Left hindlimb (tissue), 1 donor: Measurements from ENCODE around the gene PBX4.
"Not testable (repeated sequence)": the region's sequence is repeated elsewhere in the genome, so short reads cannot be mapped to it uniquely, and the experiment has no call there.

Experiments
- DNase-seq: peaks from one replicate; pipeline ENCODE4 v3.0.0-alpha.2; 2018

The PBX4 gene

DNA sequence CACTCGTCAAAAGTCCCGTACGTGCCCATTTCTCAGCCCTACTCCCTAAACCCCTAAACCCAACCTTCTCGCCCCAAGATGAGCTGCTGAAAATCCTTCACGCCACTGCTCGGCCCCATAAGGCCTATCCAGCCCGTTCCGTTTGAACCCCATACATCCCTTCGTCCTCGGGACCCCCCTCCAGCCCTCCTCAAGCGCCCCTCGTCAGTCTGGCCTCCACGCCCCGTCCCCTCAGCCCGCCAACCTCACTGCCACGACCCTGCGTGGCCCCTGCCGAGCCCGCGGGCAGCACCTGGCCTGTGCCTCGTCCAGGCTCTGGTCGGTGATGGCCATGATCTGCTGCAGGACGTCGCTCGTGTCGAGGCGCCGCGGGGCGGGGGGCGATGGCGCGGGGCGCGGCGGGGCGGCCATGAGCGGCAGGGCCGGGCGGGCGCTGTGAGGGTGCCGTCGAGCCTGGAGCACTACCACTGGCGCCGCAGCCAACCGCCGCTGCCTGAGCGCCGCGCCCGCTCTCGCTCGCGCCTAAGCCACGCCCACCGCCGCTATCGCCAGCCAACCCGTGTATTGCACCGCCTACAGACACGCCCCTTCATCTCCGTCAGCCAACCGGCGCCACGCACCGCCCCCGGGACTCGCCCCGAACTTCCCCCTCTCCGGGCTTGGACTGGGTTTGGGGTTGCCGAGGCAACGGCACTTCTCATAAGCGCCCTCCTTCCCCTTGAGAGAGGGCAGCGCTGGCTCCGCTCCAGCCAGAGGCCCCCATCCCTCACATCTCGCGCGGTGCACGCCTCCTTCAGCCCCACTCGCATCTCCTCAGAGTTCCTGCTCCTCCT lies at the start of gene PBX4:
PBX4 (minus strand) TSS at position 469 of the 833 bp plus-strand sequence; CDS start at position 411, 58 bp downstream.
- peak; percentile 97 for DNase-seq

- not testable (repeated sequence) for DNase-seq
These were observed 47.0 kb upstream of the PBX4 start for GRCh38 chr19:19665420-19665948.

- DNase-seq: peak; percentile 98
These were observed 45.0 kb upstream of the PBX4 start, which contains the start of gene ATP13A1 for GRCh38 chr19:19663256-19664120. Gene ATP13A1 (minus strand): TSS chr19:19663676. CDS start chr19:19663666, 10 bp downstream.

DNA sequence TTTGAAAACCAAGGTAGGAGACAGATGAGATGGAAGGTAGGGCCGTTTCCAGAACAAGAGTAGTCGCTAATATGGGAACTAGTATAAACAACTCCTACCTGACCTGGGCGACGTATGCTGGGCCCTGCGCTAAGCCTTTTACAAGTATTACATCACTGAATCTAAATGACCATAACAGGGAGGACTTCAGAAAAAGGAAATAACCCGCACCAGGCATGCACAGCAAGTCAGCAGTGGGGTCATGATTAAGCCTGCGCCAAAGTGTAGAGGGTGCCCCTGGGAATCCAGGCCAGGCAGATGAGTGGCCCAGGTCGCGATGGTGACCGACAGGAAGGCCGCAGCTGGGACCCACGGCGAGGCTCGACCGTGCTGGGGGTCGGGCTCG lies 44.4 kb upstream of the PBX4 start:
- no peak for DNase-seq

- DNase-seq: no peak
These were observed 43.9 kb upstream of the PBX4 start for GRCh38 chr19:19662344-19662743.

DNA sequence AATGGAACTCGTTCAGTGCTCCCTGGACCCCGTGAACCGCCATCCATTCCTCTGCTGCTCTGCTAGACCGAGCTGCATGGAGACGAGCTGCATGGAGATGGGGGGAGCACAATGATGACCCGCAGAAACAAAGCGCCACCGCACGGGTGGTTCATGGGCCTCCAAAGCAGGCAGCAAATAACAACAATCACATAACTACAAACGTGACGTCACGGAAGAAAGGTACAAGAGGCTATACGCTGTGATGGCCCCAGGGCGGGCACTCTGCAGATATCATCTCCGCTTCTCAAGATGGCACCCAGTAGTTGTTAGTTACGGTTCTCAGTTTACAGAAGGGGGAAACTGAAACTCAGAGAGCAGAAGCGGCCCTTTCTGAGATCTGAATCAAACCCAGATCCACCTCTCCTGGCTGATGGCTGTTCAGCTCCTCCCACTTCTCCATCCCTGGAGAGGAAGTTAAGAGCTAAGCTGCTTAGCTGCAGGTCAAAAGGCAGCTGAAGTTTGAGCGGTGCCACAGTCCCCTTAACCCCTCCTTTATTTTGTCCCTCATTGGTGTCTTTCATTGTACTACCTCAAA lies 43.3 kb upstream of the PBX4 start:
- DNase-seq: no peak

- DNase-seq: no peak
These were observed 42.7 kb upstream of the PBX4 start for GRCh38 chr19:19661141-19661674.

DNA sequence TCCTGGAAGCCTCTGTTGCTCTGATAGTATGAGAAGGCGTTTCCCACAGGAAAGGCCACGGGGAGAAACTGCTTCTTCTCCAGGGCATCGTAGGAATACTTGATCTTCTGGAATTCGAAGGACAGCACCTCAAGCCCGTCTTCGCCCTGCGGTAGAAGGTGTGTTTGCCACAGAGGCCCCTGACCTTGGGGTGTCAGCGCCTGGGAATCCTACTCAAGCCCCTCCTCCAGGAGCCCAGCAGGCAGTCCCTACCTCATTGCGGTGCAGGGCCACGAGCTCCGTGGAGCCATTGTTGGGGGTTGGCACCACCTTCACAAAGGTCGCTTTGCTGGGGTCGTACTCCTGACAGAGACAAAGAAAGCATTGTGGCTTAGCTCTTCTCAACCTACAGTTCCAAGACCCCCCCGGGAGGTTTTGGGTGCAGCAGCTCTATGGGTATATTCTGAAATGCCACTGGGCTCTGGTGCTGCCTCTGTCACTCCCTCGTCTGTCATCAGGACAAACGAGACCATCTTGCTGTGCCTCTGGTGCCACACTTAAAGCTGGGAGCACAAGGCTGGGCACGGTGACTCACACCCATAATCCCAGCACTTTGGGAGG lies 41.3 kb upstream of the PBX4 start:
- DNase-seq: peak; percentile 23

GRCh38 chr19:19657397-19657783 lies 38.9 kb upstream of the PBX4 start:
- DNase-seq: peak; percentile 53

- DNase-seq: peak; percentile 25
These were observed 38.2 kb upstream of the PBX4 start for GRCh38 chr19:19656451-19657396.

DNA sequence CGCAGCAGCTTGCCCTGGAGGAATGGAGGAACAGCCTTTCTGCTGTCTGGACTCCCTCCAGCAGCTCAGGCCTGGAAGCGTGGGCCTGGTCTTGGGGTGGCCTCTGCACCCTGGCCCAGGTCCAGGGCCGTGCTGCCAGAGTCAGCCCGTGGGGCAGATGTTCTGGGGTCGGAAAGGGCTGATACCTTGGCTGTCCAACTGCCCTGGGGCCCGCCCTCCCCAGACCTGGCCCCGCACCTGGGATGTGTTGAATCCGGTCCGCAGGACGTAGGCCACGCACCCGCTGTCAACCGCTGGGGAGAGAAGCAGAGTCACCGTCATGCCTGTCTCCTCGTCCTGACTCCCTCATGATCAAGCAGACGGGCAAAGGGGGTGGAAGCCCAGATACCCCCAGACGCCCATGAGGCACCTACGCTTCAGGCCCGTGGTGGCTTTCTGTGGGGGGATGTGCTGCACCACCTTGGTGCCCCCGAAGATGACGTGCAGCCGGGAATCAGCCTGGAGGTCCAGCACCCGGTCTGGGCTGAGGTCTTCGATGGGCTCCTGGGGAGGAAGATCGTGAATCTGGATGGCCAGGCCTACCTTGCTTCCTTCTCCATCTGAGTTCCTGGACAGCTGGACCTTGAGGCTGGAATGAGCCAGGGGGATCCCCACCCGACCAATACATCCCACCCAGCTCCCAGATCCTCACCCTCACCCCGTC lies 37.3 kb upstream of the PBX4 start:
- peak; percentile 27 for DNase-seq

GRCh38 chr19:19655051-19655594 lies 36.6 kb upstream of the PBX4 start:
- DNase-seq: peak; percentile 30

DNA sequence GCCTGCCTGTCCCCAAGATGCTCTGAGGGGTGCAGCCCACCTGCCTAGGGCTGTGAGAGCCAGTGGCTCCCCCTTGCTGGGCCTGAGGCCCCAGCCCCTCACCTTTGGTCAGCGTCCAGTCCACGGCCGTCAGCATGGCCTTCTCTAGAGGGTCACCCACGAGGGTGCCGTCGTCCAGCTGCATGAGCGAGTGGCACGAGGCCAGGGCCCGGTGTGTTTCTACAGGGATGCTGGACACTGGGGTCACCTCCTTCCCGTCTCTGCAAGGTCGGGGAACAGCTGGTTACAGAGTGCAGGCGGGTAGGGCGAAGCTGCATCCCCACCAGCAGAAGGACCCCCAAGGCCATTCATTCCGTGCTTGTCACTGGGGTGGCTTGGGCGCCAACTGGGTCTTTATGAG lies 36.0 kb upstream of the PBX4 start:
- DNase-seq: peak; percentile 34

DNA sequence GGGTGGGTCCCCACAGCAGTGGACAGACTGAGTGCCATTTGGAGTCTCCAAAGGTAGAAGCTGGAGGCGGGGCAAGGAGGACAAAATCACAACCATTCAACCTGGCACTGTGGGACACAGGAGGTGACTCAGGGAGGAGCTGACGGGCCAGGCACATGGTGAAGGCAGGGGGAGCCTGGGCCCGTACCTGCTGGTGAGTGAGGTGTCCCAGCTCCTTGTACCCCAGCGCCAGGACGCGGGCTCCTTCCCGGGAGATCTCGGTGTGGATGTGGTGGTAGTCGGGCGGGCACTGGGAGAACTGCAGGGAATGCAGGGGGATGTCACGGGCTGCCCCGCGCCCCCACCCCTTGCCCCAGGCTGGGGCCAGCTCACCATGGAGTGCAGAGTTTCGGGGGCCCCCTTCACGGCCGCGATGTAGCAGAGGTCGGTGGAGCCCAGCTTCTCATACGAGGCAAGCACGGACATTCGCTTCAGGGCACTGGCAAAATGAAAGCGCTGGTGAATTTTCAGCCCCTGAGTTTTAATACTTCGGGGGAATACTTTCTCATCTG lies 35.2 kb upstream of the PBX4 start:
- peak; percentile 30 for DNase-seq

DNA sequence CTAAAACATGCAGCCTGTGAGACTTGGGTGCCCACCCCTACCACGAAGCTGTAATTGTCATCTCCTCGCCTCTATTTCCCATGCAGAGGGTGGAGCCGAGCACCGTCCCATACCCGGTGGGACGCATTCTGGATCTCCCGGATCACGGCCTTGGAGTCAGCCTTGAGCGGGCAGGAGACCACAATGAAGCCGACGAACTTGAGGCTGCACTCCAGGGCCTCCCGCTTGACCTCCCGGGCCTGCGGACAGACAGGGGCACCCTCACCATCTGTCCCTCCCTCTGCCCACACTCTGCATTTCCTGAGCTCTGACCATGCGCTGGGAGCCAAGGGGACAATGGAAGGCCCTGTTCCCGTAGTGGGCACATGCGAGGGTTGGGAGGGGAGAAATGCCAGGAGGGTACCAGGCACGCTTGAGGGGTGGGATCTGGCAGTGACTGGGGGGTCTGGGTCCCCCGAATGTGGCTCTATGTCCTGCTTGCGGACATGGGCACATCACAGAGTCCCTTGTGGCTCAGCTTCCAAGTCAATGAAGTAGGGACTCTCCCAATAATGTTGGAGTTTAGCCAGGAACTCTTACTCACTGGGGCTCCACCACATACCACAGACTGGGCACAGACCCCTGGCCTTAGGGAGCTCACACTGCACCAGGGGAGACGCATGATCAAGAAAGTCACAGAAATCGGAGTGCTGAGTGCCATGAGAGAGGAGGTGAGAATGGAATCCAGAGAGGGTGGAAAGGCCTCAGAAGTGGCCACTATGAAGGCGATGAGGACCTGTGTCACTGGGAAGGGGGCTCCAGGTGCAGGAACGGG lies 34.2 kb upstream of the PBX4 start:
- peak; percentile 27 for DNase-seq

- peak; percentile 16 for DNase-seq
These were observed 32.6 kb upstream of the PBX4 start for GRCh38 chr19:19651076-19651475.

GRCh38 chr19:19650331-19650730 lies 31.8 kb upstream of the PBX4 start:
- DNase-seq: peak; percentile 38

GRCh38 chr19:19649580-19649995 lies 31.1 kb upstream of the PBX4 start:
- DNase-seq: peak; percentile 30

- DNase-seq: no peak
These were observed 30.7 kb upstream of the PBX4 start for GRCh38 chr19:19649155-19649554.
